Middle frontal gyrus (tissue), 1 donor: ENCODE data around the gene ZDHHC24.

Experiments used
- DNase-seq: peaks from one replicate; pipeline ENCODE4 v3.0.0-alpha.2; 2015; ENCODE audit warnings: low spot score; ENCODE audit errors: extremely low spot score

The ZDHHC24 gene

GRCh38 chr11:66497206-66497605 is 48.6 kb downstream of the ZDHHC24 start:
- no peak for DNase-seq

- no peak for DNase-seq
Observed at GRCh38 chr11:66495401-66495854, 50.4 kb downstream of the ZDHHC24 start.

GRCh38 chr11:66494935-66495334 is 50.9 kb downstream of the ZDHHC24 start:
- no peak for DNase-seq

GRCh38 chr11:66494458-66494857 is 51.4 kb downstream of the ZDHHC24 start:
- DNase-seq, result no peak

GRCh38 chr11:66493130-66493529 is 52.7 kb downstream of the ZDHHC24 start:
- no peak for DNase-seq

- DNase-seq, result no peak
Observed at GRCh38 chr11:66492161-66492865, 53.5 kb downstream of the ZDHHC24 start.

GRCh38 chr11:66491315-66491935 is 54.4 kb downstream of the ZDHHC24 start:
- DNase-seq, result no peak

- DNase-seq, result no peak
Observed at GRCh38 chr11:66489636-66490035, 56.2 kb downstream of the ZDHHC24 start.

- DNase-seq, result no peak
Observed at GRCh38 chr11:66488957-66489356, 56.9 kb downstream of the ZDHHC24 start.

- no peak for DNase-seq
Observed at GRCh38 chr11:66484806-66485380, 61.0 kb downstream of the ZDHHC24 start.

GRCh38 chr11:66480117-66480938 is 65.5 kb downstream of the ZDHHC24 start, which contains the start of gene DPP3:
TSS of gene DPP3 (plus strand) at chr11:66480434. CDS start at chr11:66482201, 1,767 bp downstream.
- peak; percentile 91 for DNase-seq

GRCh38 chr11:66479394-66480116 is 66.3 kb downstream of the ZDHHC24 start:
- no peak for DNase-seq

GRCh38 chr11:66478729-66479393 is 67.0 kb downstream of the ZDHHC24 start:
- DNase-seq, result no peak

GRCh38 chr11:66477263-66478201 is 68.3 kb downstream of the ZDHHC24 start:
- DNase-seq, result no peak

GRCh38 chr11:66476841-66477251 is 69.0 kb downstream of the ZDHHC24 start:
- no peak for DNase-seq

GRCh38 chr11:66476173-66476840 is 69.5 kb downstream of the ZDHHC24 start:
- DNase-seq, result no peak

- no peak for DNase-seq
Observed at GRCh38 chr11:66475349-66476172, 70.3 kb downstream of the ZDHHC24 start.
